NCI-H226 (cell line): ENCODE measurements around the gene CDK2AP2.
"Not testable (repeated sequence)": the region's sequence is repeated elsewhere in the genome, so short reads cannot be mapped to it uniquely, and the experiment has no call there.

Experiments used
- DNase-seq: peaks from one replicate; pipeline ENCODE4 v3.0.0-alpha.2; 2015

The CDK2AP2 gene

GRCh38 chr11:67507864-67508485, at the start of gene CDK2AP2:
CDK2AP2 (minus strand) TSS chr11:67508162; CDS start chr11:67508082, 80 bp downstream.
- peak; percentile 100 for DNase-seq

DNA sequence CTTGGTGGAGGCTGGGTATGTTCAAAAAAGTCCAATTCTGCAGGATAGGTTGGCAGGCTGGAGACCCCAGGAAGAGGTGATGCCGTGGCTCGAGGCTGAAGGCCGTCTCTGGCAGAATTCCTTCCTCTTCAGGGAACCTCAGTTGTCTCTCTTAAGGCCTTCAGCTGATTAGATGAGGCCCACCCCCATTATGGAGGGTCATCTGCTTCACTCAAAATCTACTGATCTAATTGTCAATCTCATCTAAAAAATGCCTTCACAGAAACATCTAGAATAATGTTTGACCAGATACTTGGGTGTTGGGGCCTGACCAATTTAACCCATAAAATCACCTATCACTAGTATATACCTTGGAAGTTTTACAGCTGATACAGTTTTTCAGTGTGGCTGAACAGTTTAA, 48.3 kb upstream of the CDK2AP2 start:
- no peak for DNase-seq

GRCh38 chr11:67551697-67552096, 43.7 kb upstream of the CDK2AP2 start:
- DNase-seq: not testable (repeated sequence)

- DNase-seq: no peak
Measured at GRCh38 chr11:67551127-67551526, 43.2 kb upstream of the CDK2AP2 start.

GRCh38 chr11:67548555-67549110, 40.7 kb upstream of the CDK2AP2 start:
- no peak for DNase-seq

DNA sequence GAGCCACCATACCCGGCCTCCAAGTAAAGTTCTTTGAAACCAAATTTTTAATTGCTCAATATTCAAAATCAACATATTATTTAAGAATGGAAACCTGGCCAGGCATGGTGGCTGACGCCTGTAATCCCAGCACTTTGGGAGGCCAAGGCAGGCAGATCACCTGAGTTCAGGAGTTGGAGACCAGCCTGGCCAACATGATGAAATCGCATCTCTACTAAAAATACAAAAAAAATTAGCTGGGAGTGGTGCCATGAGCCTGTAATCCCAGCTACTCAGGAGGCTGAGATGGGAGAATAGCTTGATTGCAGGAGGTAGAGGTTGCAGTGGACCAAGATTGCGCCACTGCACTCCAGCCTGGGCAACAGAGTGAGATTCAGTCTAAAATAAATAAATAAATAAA, 40.1 kb upstream of the CDK2AP2 start:
- not testable (repeated sequence) for DNase-seq

GRCh38 chr11:67545280-67545679, 37.3 kb upstream of the CDK2AP2 start:
- DNase-seq: peak; percentile 12

GRCh38 chr11:67544616-67545242, 36.8 kb upstream of the CDK2AP2 start:
- DNase-seq: no peak

DNA sequence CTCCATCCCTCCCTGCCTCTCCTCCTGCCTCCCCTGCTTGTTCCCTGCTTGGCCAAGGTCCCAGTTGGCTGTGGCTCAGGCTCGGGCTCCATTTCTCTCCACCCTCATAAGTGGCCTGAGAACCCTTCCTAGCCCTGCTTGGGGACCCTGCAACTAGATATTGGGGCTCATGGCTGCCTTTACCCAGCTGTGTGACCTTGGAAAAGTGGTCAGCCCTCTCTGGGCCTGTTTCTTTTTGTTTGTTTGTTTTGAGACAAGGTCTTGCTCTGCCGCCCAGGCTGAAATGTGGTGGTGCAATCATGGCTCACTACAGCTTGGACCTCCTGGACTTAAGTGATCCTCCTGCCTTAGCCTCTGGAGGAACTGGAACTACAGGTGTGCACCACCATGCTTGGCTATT, 35.6 kb upstream of the CDK2AP2 start:
- no peak for DNase-seq

DNA sequence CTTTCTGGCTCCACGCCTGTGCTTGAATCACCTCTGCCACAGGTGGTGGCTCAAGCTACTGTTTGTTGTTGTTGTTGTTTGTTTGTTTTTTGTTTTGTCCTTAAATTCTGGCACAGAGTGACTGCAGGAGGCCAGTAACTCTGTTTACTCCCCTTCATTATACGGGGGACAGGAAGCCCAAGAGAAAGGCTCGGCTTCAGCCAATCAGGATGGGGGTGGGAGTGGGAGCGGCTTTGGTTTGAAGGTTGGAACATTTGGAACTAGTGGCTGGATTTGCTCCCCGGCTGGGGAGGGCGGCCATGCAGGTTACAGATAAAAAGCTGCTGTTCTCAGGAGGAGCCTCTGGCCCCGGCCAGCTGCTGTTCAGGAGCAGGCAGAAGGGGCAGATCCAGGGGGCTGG, 35.0 kb upstream of the CDK2AP2 start:
- DNase-seq: no peak

- no peak for DNase-seq
Measured at GRCh38 chr11:67542169-67542568, 34.2 kb upstream of the CDK2AP2 start.

GRCh38 chr11:67541198-67541597, 33.2 kb upstream of the CDK2AP2 start:
- DNase-seq: no peak

DNA sequence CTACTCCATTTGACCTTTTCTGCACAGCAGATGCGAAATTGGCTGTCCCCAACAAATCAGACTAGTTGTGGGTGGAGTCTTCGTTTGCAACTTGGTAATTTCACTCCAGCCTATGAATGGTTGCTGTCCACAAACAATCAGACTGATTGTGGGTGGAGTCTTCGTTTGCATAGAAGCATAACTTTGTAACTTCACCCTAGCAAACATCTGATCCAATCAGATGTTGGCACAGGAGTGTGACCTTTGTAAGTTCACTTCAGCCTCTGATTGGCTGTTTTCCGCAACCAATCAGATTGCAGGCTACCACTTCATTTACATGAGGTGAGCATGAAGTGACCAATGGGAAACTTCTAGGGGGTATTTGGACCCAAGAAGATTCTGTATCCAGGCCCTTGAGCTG, 31.6 kb upstream of the CDK2AP2 start:
- no peak for DNase-seq

DNA sequence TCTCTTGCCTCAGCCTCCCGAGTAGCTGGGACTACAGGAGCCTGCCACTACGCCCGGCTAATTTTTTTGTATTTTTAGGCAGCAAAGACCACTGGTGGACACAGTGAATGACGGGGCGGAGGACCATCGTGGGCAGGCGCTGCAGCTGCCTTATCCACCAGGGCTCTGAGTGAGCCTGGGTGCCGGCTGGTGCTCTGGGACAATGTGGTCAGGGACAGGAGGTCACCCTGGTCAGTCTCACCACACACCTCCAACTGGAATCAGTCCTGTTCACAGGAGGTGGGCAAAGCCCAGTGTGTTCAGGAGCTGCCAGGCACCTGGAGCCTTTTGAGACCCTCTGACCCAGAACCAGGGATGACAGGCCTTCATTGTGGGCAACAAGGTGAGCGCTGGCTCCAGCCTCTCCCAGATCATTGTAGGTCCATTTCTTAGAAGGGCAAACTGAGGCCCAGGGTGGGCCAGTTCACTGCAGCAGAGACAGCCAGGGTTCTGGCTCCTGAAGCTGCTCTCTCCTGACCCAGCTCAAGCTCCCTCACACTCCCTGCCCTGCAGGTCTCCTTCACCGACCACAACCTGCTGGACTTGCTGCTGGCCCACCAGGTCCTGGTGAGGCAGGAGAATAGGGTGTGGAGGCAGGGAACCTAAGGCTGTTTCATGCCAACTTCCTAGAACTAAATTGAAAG, 31.0 kb upstream of the CDK2AP2 start:
- no peak for DNase-seq

DNA sequence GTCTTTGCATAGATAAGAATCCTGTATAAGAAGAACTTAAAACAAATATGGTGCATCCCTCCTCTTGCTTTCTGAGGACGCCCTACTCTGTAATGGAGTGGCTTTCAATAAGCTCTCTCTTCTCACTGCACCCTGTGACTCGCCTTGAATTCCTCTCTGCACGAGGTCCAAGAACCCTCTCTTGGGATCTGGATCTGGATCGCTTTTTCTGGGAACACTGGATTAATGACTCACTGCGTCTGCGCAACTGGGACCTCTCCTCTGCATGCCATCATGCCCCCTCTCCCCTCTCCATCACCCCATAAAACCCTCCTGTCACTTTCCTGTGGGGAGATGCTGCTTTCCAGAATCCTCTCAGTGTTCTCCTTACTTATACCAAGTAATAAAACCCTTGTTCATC, 30.3 kb upstream of the CDK2AP2 start:
- peak; percentile 35 for DNase-seq

DNA sequence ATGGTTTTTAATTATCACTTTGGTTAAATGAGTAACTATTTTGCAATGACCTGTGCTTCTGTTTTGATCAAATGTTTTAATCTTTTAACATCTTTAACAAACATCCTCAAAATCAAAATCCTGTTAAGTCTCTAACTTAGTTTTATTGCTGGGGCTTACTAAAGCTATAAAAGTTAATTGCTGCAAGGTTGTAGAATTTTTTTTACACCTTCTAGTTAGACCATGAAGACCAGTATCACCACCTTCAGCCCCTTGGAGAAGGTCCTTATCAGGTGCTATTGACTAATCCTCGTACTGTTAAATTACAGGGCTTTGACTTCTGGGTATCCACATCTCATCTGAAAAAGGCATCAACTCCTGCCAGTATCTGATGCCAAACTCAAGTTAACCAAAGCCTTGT, 27.6 kb upstream of the CDK2AP2 start:
- no peak for DNase-seq

DNA sequence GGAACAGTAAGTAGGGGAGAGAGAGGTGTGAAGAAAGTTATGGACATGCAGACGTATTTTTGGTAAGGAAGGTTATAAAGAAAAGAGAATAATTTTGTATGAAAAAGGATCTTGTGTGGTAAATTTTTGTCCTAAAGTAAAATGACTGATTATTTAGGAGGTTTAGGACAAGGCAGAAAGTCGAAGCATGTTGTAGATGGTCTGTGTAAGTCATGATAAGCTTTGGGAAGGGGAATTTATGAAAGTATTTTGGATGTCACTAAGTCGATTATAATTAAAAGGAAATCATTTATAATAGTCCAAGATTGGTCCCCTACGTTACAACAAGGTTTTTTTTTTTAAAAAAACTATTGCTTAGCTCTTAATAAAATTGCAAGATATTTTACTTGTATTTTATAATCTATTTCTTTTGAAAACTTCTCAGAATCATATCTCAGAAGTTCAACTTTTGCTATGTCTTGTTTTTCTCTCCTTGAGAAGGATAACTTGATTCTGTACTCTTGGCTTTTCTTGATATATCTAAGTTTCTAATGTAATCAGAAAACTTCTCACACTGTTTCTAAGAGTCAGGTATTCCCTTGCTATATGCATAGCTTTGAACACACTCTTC, 26.2 kb upstream of the CDK2AP2 start:
- DNase-seq: peak; percentile 11

GRCh38 chr11:67532889-67533288, 24.9 kb upstream of the CDK2AP2 start:
- DNase-seq: no peak

GRCh38 chr11:67530282-67530592, 22.3 kb upstream of the CDK2AP2 start:
- DNase-seq: no peak

DNA sequence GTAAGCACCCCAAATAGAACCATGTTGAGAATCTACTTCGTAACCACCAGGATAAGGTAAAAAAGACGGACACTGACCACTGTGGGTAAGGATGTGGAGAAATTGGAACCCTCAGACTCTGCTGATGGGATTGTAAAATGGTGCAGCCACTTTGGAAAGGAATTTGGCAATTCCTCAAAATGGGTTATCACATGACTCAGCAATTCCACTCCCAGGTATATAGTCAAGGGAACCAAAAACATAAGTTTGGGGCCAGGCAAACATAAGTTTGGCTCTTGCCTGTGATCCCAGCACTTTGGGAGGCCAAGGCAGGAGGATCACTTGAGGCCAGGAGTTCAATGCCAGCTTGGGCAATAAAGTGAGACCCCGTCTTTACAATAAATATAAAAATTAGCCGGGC, 20.4 kb upstream of the CDK2AP2 start:
- DNase-seq: peak; percentile 31

- no peak for DNase-seq
Measured at GRCh38 chr11:67525275-67525976, 17.5 kb upstream of the CDK2AP2 start.

- DNase-seq: no peak
Measured at GRCh38 chr11:67524480-67524808, 16.5 kb upstream of the CDK2AP2 start.
